Neural progenitor cell (in vitro differentiated cells): ENCODE results near the gene MPZL1. TPM values are rescaled to one million over a fixed set of nuclear protein-coding genes. Genes with fewer than 3 reads are reported as not detected.

Source experiments
- DNase-seq: peaks from one replicate; pipeline ENCODE4 v3.0.0-alpha.2; 2016; ENCODE audit warnings: low spot score
- H2AFZ ChIP-seq: fragments of 200-600 bp; sonication (generic); replicated peaks from 2 replicates; pipeline ENCODE4 v1.6.1; 2016; ENCODE audit warnings: antibody characterized with exemption
- H3F3A ChIP-seq: fragments of 200-600 bp; sonication (generic); 2 replicates; pipeline ENCODE4 v1.6.1; 2016; ENCODE audit warnings: antibody characterized with exemption, low read depth
- H3K27ac ChIP-seq: fragments of 200-600 bp; sonication (generic); 2 replicates; pipeline ENCODE4 v1.5.1; 2016; ENCODE audit warnings: mild to moderate bottlenecking
- H3K27me3 ChIP-seq: fragments of 200-600 bp; sonication (generic); 2 replicates; pipeline ENCODE4 v1.6.1; 2016; ENCODE audit warnings: mild to moderate bottlenecking, moderate library complexity
- H3K36me3 ChIP-seq: fragments of 200-600 bp; sonication (generic); 2 replicates; pipeline ENCODE4 v1.5.1; 2016
- H3K4me1 ChIP-seq: fragments of 200-600 bp; sonication (generic); 2 replicates; pipeline ENCODE4 v1.6.1; 2016; ENCODE audit warnings: mixed run types
- H3K4me2 ChIP-seq: fragments of 200-600 bp; sonication (generic); 2 replicates; pipeline ENCODE4 v1.6.1; 2016
- H3K4me3 ChIP-seq: fragments of 200-600 bp; sonication (generic); 2 replicates; pipeline ENCODE4 v1.5.1; 2016
- H3K79me2 ChIP-seq: fragments of 200-600 bp; sonication (generic); 2 replicates; pipeline ENCODE4 v1.6.1; 2016; ENCODE audit warnings: low read depth
- H3K9ac ChIP-seq: fragments of 200-600 bp; sonication (generic); 2 replicates; pipeline ENCODE4 v1.6.1; 2016
- H3K9me3 ChIP-seq: fragments of 200-600 bp; sonication (generic); 2 replicates; pipeline ENCODE4 v1.5.1; 2016; ENCODE audit warnings: low read depth
- H4K20me1 ChIP-seq: fragments of 200-600 bp; sonication (generic); 2 replicates; pipeline ENCODE4 v1.6.1; 2016; ENCODE audit warnings: low read depth
- H3K27ac Mint-ChIP-seq: 3 replicates; pipeline ENCODE4 v1.8.0; 2021; ENCODE audit warnings: mixed read lengths
- H3K27me3 Mint-ChIP-seq: 2 replicates; pipeline ENCODE4 v1.8.0; 2022; ENCODE audit warnings: low read depth, mild to moderate bottlenecking, inconsistent platforms, moderate library complexity, mixed read lengths; ENCODE audit not compliant: insufficient read depth
- H3K36me3 Mint-ChIP-seq: 3 replicates; pipeline ENCODE4 v1.8.0; 2021; ENCODE audit warnings: mixed read lengths
- H3K4me1 Mint-ChIP-seq: 3 replicates; pipeline ENCODE4 v1.8.0; 2021; ENCODE audit warnings: mixed read lengths
- H3K4me3 Mint-ChIP-seq: 3 replicates; pipeline ENCODE4 v1.8.0; 2021; ENCODE audit warnings: mild to moderate bottlenecking, moderate library complexity, mixed read lengths
- H3K9me3 Mint-ChIP-seq: 3 replicates; pipeline ENCODE4 v1.8.0; 2020; ENCODE audit warnings: mixed read lengths
- EZH2 ChIP-seq: fragments of 200-600 bp; sonication (generic); IDR thresholded peaks from 2 replicates; pipeline ENCODE4 v1.6.1; 2017; ENCODE audit warnings: antibody characterized with exemption, mild to moderate bottlenecking, moderate library complexity
- EZH2phosphoT487 ChIP-seq: fragments of 200-600 bp; sonication (generic); IDR thresholded peaks from 2 replicates; pipeline ENCODE4 v1.6.1; 2017; ENCODE audit warnings: antibody characterized with exemption
- total RNA-seq: library from RNA; depleted of rRNA; stranded (reverse); fragments of >200 nt; gene quantifications from 2 replicates; pipeline ENCODE4 v1.2.3, GENCODE V29; 2015; ENCODE audit warnings: low replicate concordance
- TF ChIP-seq, protein P1 (sequence below): fragments of 200-600 bp; sonication (generic); IDR thresholded peaks from 2 replicates; pipeline ENCODE4 v1.5.1; 2017; ENCODE audit warnings: antibody characterized with exemption, mild to moderate bottlenecking

Gene MPZL1
- total RNA-seq, 1 donor from 2014 or later: 125 TPM

DNA sequence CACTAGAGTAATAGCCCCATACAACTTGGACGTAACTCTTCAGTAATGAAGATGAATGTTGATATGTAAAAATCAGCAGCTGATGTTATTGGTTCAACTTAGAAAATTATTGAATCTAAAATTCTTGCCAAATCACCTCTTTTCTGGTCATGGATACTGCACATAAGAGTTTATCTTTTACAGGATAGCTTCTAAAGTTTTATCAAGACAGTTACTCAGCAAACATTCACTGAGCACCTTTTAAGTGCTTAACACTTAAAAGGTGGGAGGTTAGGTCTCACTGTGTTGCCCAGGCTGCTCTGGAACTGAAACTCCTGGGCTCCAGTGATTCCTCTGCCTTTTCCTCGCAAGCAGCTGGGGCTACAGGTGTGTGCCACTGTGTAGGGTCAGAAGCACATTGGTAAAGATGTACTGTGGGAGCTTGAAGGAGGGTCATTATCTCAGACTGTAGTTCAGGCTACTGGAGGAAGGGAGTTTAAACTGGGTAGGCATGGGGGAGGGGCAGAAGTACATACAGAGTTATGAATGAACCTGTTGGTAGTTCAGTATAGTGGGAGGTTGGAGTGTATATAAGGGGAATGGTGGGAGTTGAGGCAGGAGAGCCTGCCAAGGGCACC is 2.0 kb downstream of the MPZL1 start:
- H3K36me3 Mint-ChIP-seq: peaks cover 15% of the 10 kb centered on the region
- H3K9me3 ChIP-seq: no peaks in the 10 kb centered on the region
- H3K27ac ChIP-seq: no peak overlapping the region
- peaks cover 5% of the 10 kb centered on the region for H3K27me3 Mint-ChIP-seq
- no peak overlapping the region for H2AFZ ChIP-seq
- peaks cover 44% of the 10 kb centered on the region for H3K4me1 Mint-ChIP-seq
- H3F3A ChIP-seq: peaks cover 20% of the 10 kb centered on the region
- H3K4me2 ChIP-seq: peak overlapping the region; percentile 95
- H3K27ac Mint-ChIP-seq: no peak overlapping the region
- no peaks in the 10 kb centered on the region for H3K9me3 Mint-ChIP-seq
- H3K27me3 ChIP-seq: no peaks in the 10 kb centered on the region
- H3K79me2 ChIP-seq: peaks cover 70% of the 10 kb centered on the region
- no peak overlapping the region for H3K9ac ChIP-seq
- peaks cover 23% of the 10 kb centered on the region for H3K4me1 ChIP-seq
- H3K4me3 Mint-ChIP-seq: peak overlapping the region; percentile 97
- H4K20me1 ChIP-seq: peaks cover 58% of the 10 kb centered on the region
- peak overlapping the region; percentile 92 for H3K4me3 ChIP-seq
- no peaks in the 10 kb centered on the region for H3K36me3 ChIP-seq
- DNase-seq: no peak
- TF ChIP-seq, protein P1, sequence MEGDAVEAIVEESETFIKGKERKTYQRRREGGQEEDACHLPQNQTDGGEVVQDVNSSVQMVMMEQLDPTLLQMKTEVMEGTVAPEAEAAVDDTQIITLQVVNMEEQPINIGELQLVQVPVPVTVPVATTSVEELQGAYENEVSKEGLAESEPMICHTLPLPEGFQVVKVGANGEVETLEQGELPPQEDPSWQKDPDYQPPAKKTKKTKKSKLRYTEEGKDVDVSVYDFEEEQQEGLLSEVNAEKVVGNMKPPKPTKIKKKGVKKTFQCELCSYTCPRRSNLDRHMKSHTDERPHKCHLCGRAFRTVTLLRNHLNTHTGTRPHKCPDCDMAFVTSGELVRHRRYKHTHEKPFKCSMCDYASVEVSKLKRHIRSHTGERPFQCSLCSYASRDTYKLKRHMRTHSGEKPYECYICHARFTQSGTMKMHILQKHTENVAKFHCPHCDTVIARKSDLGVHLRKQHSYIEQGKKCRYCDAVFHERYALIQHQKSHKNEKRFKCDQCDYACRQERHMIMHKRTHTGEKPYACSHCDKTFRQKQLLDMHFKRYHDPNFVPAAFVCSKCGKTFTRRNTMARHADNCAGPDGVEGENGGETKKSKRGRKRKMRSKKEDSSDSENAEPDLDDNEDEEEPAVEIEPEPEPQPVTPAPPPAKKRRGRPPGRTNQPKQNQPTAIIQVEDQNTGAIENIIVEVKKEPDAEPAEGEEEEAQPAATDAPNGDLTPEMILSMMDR: no peak
- TF ChIP-seq EZH2 (no peak), EZH2phosphoT487 (no peak)

- Histone ChIP-seq H3K4me2 (peak overlapping the region; percentile 12), H4K20me1 (peaks cover 70% of the 10 kb centered on the region), H3K36me3 (no peaks in the 10 kb centered on the region), H2AFZ (no peak overlapping the region), H3K4me1 (peaks cover 23% of the 10 kb centered on the region), H3K9ac (no peak overlapping the region), H3K27ac (no peak overlapping the region), H3F3A (peaks cover 6% of the 10 kb centered on the region), H3K4me3 (no peak overlapping the region), H3K79me2 (peaks cover 90% of the 10 kb centered on the region), H3K9me3 (no peaks in the 10 kb centered on the region), H3K27me3 (no peaks in the 10 kb centered on the region)
- Mint-ChIP-seq H3K27ac (no peak overlapping the region), H3K4me1 (peaks cover 41% of the 10 kb centered on the region), H3K36me3 (peaks cover 31% of the 10 kb centered on the region), H3K27me3 (peaks cover 5% of the 10 kb centered on the region), H3K9me3 (no peaks in the 10 kb centered on the region), H3K4me3 (no peak overlapping the region)
- DNase-seq: no peak
- TF ChIP-seq, protein P1: no peak
- TF ChIP-seq EZH2 (no peak), EZH2phosphoT487 (no peak)
Measured at GRCh38 chr1:167726008-167726407, 4.2 kb downstream of the MPZL1 start.

DNA sequence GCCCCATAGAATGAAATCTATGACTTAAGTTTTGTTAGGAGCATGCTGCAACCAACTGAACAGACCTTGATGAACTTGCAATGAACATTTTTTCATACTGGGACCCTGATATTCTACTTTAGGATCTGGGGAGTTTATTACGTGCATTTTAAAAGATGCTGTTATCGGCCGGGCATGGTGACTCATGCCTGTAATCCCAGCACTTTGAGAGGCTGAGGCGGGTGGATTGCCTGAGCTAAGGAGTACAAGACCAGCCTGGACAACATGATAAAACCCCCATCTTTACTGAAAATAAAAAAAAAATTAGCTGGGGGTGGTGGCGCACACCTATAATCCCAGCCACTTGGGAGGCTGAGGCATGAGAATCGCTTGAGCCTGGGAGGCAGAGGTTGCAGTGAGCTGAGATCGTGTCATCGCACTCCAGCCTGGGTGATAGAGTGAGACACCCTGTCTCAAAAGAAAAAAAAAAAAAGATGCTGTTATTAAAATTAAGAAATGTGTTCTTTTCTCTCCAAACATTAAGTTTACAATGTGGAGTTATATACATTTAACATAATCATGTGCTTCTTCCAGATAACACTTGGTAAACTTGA is 7.1 kb downstream of the MPZL1 start:
- Histone ChIP-seq H4K20me1 (peaks cover 68% of the 10 kb centered on the region), H3F3A (no peaks in the 10 kb centered on the region), H3K79me2 (peaks cover 95% of the 10 kb centered on the region), H3K4me1 (peaks cover 14% of the 10 kb centered on the region), H3K4me2 (no peak overlapping the region), H3K27me3 (no peaks in the 10 kb centered on the region), H3K36me3 (no peaks in the 10 kb centered on the region), H3K27ac (no peak overlapping the region), H3K9me3 (no peaks in the 10 kb centered on the region), H3K9ac (no peak overlapping the region), H3K4me3 (no peak overlapping the region), H2AFZ (no peak overlapping the region)
- no peak for DNase-seq
- no peak overlapping the region for H3K27ac Mint-ChIP-seq
- peaks cover 6% of the 10 kb centered on the region for H3K9me3 Mint-ChIP-seq
- no peak overlapping the region for H3K4me3 Mint-ChIP-seq
- H3K27me3 Mint-ChIP-seq: peaks cover 5% of the 10 kb centered on the region
- peaks cover 26% of the 10 kb centered on the region for H3K4me1 Mint-ChIP-seq
- peaks cover 38% of the 10 kb centered on the region for H3K36me3 Mint-ChIP-seq
- no peak for TF ChIP-seq EZH2phosphoT487
- TF ChIP-seq, protein P1: no peak
- no peak for TF ChIP-seq EZH2
